IMR-90 (cell line): ENCODE measurements around the gene PPP2R2D. TPM values are rescaled to one million over a fixed set of nuclear protein-coding genes. Genes with fewer than 3 reads are reported as not detected.

Experiments used
- ATAC-seq: fragments of 200-7000 bp; cut with Tn5 transposase; 2 replicates; pipeline ENCODE4 v1.9.1; 2020; ENCODE audit warnings: low read depth, mild to moderate bottlenecking, moderate library complexity
- BruUV-seq: library from RNA; stranded (reverse); fragments of 400-500 nt; replicated peaks from 2 replicates; lab custom pipeline; 2021; lab: Mats Ljungman, UMichigan
- CTCF ChIA-PET: fragments of 300-600 bp; formaldehyde crosslinking; extraction: SDS; loops from one replicate; lab custom pipeline; 2021; ENCODE audit warnings: antibody characterized with exemption; lab: Yijun Ruan, JAX
- POLR2A ChIA-PET: fragments of 300-600 bp; sonication (Branson Sonifier 250); formaldehyde crosslinking; loops from one replicate; lab custom pipeline; 2022; ENCODE audit warnings: antibody characterized with exemption; ENCODE audit not compliant: unreplicated experiment; lab: Charles Lee
- DNase-seq: peaks from one replicate; pipeline ENCODE4 v3.0.0; 2013
- H2AFZ ChIP-seq: replicated peaks from 2 replicates; pipeline ENCODE3; 2013; ENCODE audit warnings: low read length, mild to moderate bottlenecking; ENCODE audit not compliant: poor library complexity
- H2AK5ac ChIP-seq: 2 replicates; pipeline ENCODE4 v1.6.1; 2013; ENCODE audit warnings: low read depth, low read length, inconsistent platforms
- H2AK9ac ChIP-seq: replicated peaks from 2 replicates; pipeline ENCODE3; 2013; ENCODE audit warnings: mild to moderate bottlenecking, low read depth, low read length, moderate library complexity; ENCODE audit not compliant: poor library complexity
- H2BK120ac ChIP-seq: 2 replicates; pipeline ENCODE4 v1.6.1; 2013; ENCODE audit warnings: low read depth, low read length, inconsistent platforms
- H2BK15ac ChIP-seq: 3 replicates; pipeline ENCODE4 v1.6.1; 2013; ENCODE audit warnings: low read depth, low read length, inconsistent platforms
- H2BK20ac ChIP-seq: 2 replicates; pipeline ENCODE4 v1.6.1; 2013; ENCODE audit warnings: low read depth, mild to moderate bottlenecking, inconsistent platforms, low read length, moderate library complexity
- H2BK5ac ChIP-seq: 2 replicates; pipeline ENCODE4 v1.6.1; 2013; ENCODE audit warnings: mild to moderate bottlenecking, low read depth, low read length, inconsistent platforms; ENCODE audit not compliant: poor library complexity, severe bottlenecking
- H3K14ac ChIP-seq: replicated peaks from 2 replicates; pipeline ENCODE4 v1.6.1; 2013; ENCODE audit warnings: low read depth, low read length, inconsistent platforms
- H3K18ac ChIP-seq: 2 replicates; pipeline ENCODE4 v1.6.1; 2013; ENCODE audit warnings: low read depth, low read length, control low read depth
- H3K23ac ChIP-seq: 2 replicates; pipeline ENCODE4 v1.6.1; 2013; ENCODE audit warnings: low read depth, low read length, inconsistent platforms
- H3K27ac ChIP-seq: 2 replicates; pipeline ENCODE4 v1.5.1; 2013; ENCODE audit warnings: mild to moderate bottlenecking, control low read depth, low read length; ENCODE audit not compliant: insufficient read depth
- H3K27me3 ChIP-seq: 2 replicates; pipeline ENCODE4 v1.6.1; 2013; ENCODE audit warnings: low read length; ENCODE audit not compliant: control insufficient read depth, insufficient read depth
- H3K36me3 ChIP-seq: 2 replicates; pipeline ENCODE4 v1.6.1; 2013; ENCODE audit warnings: low read length, mixed read lengths; ENCODE audit not compliant: control insufficient read depth, insufficient read depth
- H3K4ac ChIP-seq: 2 replicates; pipeline ENCODE4 v1.6.1; 2013; ENCODE audit warnings: low read depth, low read length, inconsistent platforms
- H3K4me1 ChIP-seq: 2 replicates; pipeline ENCODE4 v1.6.1; 2013; ENCODE audit warnings: low read length, mixed read lengths; ENCODE audit not compliant: control insufficient read depth, insufficient read depth
- H3K4me2 ChIP-seq: 2 replicates; pipeline ENCODE4 v1.6.1; 2013; ENCODE audit warnings: low read depth, mild to moderate bottlenecking, control low read depth, low read length, moderate library complexity
- H3K4me3 ChIP-seq: 2 replicates; pipeline ENCODE4 v1.5.1; 2013; ENCODE audit warnings: low read depth, mild to moderate bottlenecking, control low read depth, low read length, moderate library complexity; ENCODE audit not compliant: insufficient read depth
- H3K56ac ChIP-seq: 2 replicates; pipeline ENCODE4 v1.6.1; 2013; ENCODE audit warnings: low read length, inconsistent platforms; ENCODE audit not compliant: insufficient read depth; ENCODE audit errors: extremely low read depth
- H3K79me1 ChIP-seq, 2 experiments: 2 replicates each; pipeline ENCODE4 v1.6.1; 2013; ENCODE audit warnings: low read length in 2 of 2, inconsistent platforms in 1 of 2, low read depth in 1 of 2
- H3K9ac ChIP-seq: 2 replicates; pipeline ENCODE4 v1.6.1; 2013; ENCODE audit warnings: low read depth, low read length, control low read depth
- H3K9me1 ChIP-seq: 2 replicates; pipeline ENCODE4 v1.6.1; 2013; ENCODE audit warnings: low read length, inconsistent platforms; ENCODE audit not compliant: insufficient read depth
- H3K9me3 ChIP-seq: 2 replicates; pipeline ENCODE4 v1.6.1; 2013; ENCODE audit warnings: low read length; ENCODE audit not compliant: control insufficient read depth, insufficient read depth
- H4K20me1 ChIP-seq: 2 replicates; pipeline ENCODE4 v1.6.1; 2013; ENCODE audit warnings: low read length, inconsistent platforms; ENCODE audit not compliant: insufficient read depth
- H4K5ac ChIP-seq: 2 replicates; pipeline ENCODE4 v1.6.1; 2013; ENCODE audit warnings: mild to moderate bottlenecking, low read depth, low read length, control low read depth
- H4K8ac ChIP-seq, 2 experiments: 2 replicates each; pipeline ENCODE4 v1.6.1; 2013; ENCODE audit warnings: low read depth in 2 of 2, low read length in 2 of 2, control low read depth in 1 of 2, inconsistent platforms in 1 of 2
- H4K91ac ChIP-seq: 2 replicates; pipeline ENCODE4 v1.6.1; 2013; ENCODE audit warnings: low read depth, low read length, inconsistent platforms; ENCODE audit not compliant: insufficient read depth
- BHLHE40 ChIP-seq: fragments of 150-350 bp; IDR thresholded peaks from 2 replicates; pipeline ENCODE4 v1.6.1; 2016; ENCODE audit warnings: mild to moderate bottlenecking, low read depth, low read length
- CEBPB ChIP-seq: IDR thresholded peaks from 2 replicates; pipeline ENCODE4 v1.6.1; 2012; ENCODE audit warnings: low read depth, low read length, improper control_type of control experiment
- MAFK ChIP-seq: IDR thresholded peaks from 2 replicates; pipeline ENCODE4 v1.6.1; 2012; ENCODE audit warnings: low read depth, low read length, improper control_type of control experiment
- MAZ ChIP-seq: IDR thresholded peaks from 2 replicates; pipeline ENCODE4 v1.6.1; 2012; ENCODE audit warnings: low read depth, mild to moderate bottlenecking, low read length, improper control_type of control experiment, moderate library complexity, borderline replicate concordance
- POLR2A ChIP-seq: IDR thresholded peaks from 2 replicates; pipeline ENCODE4 v1.6.1; 2012; ENCODE audit warnings: mild to moderate bottlenecking, low read depth, low read length
- RAD21 ChIP-seq: IDR thresholded peaks from 2 replicates; pipeline ENCODE4 v1.6.1; 2012; ENCODE audit warnings: low read length, improper control_type of control experiment
- RCOR1 ChIP-seq: IDR thresholded peaks from 2 replicates; pipeline ENCODE4 v1.6.1; 2012; ENCODE audit warnings: mild to moderate bottlenecking, low read length, improper control_type of control experiment; ENCODE audit not compliant: insufficient replicate concordance
- SMC3 ChIP-seq: fragments of 150-350 bp; IDR thresholded peaks from 2 replicates; pipeline ENCODE4 v1.6.1; 2016; ENCODE audit warnings: low read depth, mild to moderate bottlenecking, antibody characterized with exemption, low read length, moderate library complexity
- WGBS, 2 experiments: methylation state at CpG; one replicate each; pipeline versions ENCODE4 v1.1.5 to v1.1.7; 2013; ENCODE audit warnings: missing lambda C conversion rate in 2 of 2; ENCODE audit not compliant: insufficient read length in 1 of 2; ENCODE audit errors: extremely low coverage in 2 of 2; 5-methylcytosine and 5-hydroxymethylcytosine counted together
- dilution Hi-C: fragments of 300-500 bp; cut with HindIII; formaldehyde crosslinking; loops from one replicate; pipeline ENCODE4 v1.14.3; 2018; ENCODE audit warnings: low sequenced_read_pairs; ENCODE audit not compliant: unreplicated experiment
- in situ Hi-C: fragments of 300-500 bp; cut with MboI; formaldehyde crosslinking; loops from 3 replicates; pipeline ENCODE4 v1.14.3; 2019; ENCODE audit warnings: low sequenced_read_pairs, inconsistent platforms, mixed read lengths
- intact Hi-C: fragments of 100-400 bp; cut with micrococcal nuclease; formaldehyde crosslinking; loops from 2 replicates; pipeline ENCODE4 v1.10.0; 2022
- polyA plus RNA-seq, 3 experiments: library from polyadenylated mRNA; depleted of rRNA; stranded (reverse); fragments of >200 nt; gene quantifications; 2 replicates each; pipeline ENCODE4 v1.2.3, GENCODE V29; 2012; ENCODE audit warnings: low replicate concordance in 1 of 3
- total RNA-seq: library from RNA; depleted of rRNA; stranded (reverse); fragments of >200 nt; gene quantifications from 2 replicates; pipeline ENCODE4 v1.2.3, GENCODE V29; 2012
- TF ChIP-seq, protein P1 (sequence below): conservative IDR thresholded peaks from 2 replicates; pipeline ENCODE4 v1.5.1; 2012; ENCODE audit warnings: mild to moderate bottlenecking, low read depth, low read length, improper control_type of control experiment
- TF ChIP-seq, protein P2 (sequence below): fragments of 150-350 bp; IDR thresholded peaks from 2 replicates; pipeline ENCODE4 v1.6.1; 2016; ENCODE audit warnings: low read depth, mild to moderate bottlenecking, low read length, moderate library complexity, borderline replicate concordance
- TF ChIP-seq, protein P3 (sequence below): fragments of 150-350 bp; IDR thresholded peaks from 2 replicates; pipeline ENCODE4 v1.6.1; 2017; ENCODE audit warnings: mild to moderate bottlenecking, antibody characterized with exemption, low read length, low read depth

PPP2R2D gene
- total and polyA plus RNA-seq, 2 of the 4 experiments (the other 2 are of a cell fraction), result 22.8 to 23.8 TPM

DNA sequence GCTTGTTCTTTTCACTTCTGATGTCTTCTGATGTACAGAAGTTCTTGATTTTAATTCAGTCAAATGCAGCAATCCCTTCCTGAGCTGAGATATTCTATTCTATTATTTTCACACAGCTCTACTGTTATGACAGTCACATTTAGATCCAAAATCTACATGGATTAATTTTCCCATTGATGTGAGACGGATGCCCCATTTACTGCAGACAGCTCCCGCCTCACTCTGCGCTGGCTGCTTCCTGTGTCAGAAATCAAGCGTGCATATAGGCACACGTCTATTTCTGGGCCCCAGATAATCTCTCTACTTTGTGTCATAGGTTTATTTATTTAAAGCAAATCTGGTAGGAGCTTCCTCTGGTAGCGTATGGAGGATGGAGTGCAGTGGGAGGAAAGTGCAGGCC is 74.2 kb downstream of the PPP2R2D start:
- Histone ChIP-seq H3K14ac (no peak overlapping the region), H4K91ac (no peak overlapping the region), H3K23ac (no peak overlapping the region), H3K79me1 (peaks cover 9 to 91% of the 10 kb centered on the region in 2 experiments), H3K4me2 (no peak overlapping the region; the same call in 1 of the 2 replicates), H4K20me1 (peaks cover 99% of the 10 kb centered on the region), H2BK20ac (no peak overlapping the region), H2BK15ac (no peak overlapping the region), H3K4me1 (peaks cover 26% of the 10 kb centered on the region), H2AFZ (no peak overlapping the region), H4K5ac (no peak overlapping the region), H3K4me3 (no peak overlapping the region), H3K27ac (no peak overlapping the region), H3K56ac (no peak overlapping the region), H3K9ac (no peak overlapping the region), H3K9me3 (no peaks in the 10 kb centered on the region), H2BK5ac (no peak overlapping the region), H2AK9ac (no peak overlapping the region), H3K36me3 (peaks cover 67% of the 10 kb centered on the region), H3K27me3 (no peaks in the 10 kb centered on the region), H2BK120ac (no peak overlapping the region), H2AK5ac (no peak overlapping the region), H3K9me1 (peaks cover 31% of the 10 kb centered on the region), H4K8ac (no peak overlapping the region), H3K4ac (no peak overlapping the region), H3K18ac (no peak overlapping the region)
- POLR2A ChIA-PET, result no interaction called here
- in situ Hi-C loops (no loop called here), intact Hi-C loops (no loop called here), dilution Hi-C loops (no loop called here)
- DNase-seq (peak; percentile 48), ATAC-seq (no peak; the same call in 1 of the 2 replicates)
- no peak for TF ChIP-seq RCOR1
- no peak for TF ChIP-seq SMC3
- no peak for TF ChIP-seq POLR2A
- no peak for TF ChIP-seq MAZ
- no peak for TF ChIP-seq CEBPB
- TF ChIP-seq BHLHE40, result no peak
- TF ChIP-seq MAFK, result no peak
- TF ChIP-seq, protein P1, sequence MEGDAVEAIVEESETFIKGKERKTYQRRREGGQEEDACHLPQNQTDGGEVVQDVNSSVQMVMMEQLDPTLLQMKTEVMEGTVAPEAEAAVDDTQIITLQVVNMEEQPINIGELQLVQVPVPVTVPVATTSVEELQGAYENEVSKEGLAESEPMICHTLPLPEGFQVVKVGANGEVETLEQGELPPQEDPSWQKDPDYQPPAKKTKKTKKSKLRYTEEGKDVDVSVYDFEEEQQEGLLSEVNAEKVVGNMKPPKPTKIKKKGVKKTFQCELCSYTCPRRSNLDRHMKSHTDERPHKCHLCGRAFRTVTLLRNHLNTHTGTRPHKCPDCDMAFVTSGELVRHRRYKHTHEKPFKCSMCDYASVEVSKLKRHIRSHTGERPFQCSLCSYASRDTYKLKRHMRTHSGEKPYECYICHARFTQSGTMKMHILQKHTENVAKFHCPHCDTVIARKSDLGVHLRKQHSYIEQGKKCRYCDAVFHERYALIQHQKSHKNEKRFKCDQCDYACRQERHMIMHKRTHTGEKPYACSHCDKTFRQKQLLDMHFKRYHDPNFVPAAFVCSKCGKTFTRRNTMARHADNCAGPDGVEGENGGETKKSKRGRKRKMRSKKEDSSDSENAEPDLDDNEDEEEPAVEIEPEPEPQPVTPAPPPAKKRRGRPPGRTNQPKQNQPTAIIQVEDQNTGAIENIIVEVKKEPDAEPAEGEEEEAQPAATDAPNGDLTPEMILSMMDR, result no peak
- TF ChIP-seq, protein P2, sequence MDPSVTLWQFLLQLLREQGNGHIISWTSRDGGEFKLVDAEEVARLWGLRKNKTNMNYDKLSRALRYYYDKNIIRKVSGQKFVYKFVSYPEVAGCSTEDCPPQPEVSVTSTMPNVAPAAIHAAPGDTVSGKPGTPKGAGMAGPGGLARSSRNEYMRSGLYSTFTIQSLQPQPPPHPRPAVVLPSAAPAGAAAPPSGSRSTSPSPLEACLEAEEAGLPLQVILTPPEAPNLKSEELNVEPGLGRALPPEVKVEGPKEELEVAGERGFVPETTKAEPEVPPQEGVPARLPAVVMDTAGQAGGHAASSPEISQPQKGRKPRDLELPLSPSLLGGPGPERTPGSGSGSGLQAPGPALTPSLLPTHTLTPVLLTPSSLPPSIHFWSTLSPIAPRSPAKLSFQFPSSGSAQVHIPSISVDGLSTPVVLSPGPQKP, result no peak
- TF ChIP-seq, protein P3, sequence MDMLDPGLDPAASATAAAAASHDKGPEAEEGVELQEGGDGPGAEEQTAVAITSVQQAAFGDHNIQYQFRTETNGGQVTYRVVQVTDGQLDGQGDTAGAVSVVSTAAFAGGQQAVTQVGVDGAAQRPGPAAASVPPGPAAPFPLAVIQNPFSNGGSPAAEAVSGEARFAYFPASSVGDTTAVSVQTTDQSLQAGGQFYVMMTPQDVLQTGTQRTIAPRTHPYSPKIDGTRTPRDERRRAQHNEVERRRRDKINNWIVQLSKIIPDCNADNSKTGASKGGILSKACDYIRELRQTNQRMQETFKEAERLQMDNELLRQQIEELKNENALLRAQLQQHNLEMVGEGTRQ, result no peak
- no peak for TF ChIP-seq RAD21
- CTCF ChIA-PET, result interaction anchor here (1.2 kb wide), 1 partner anchor 48 kb away, joined by 4 read pairs; no protein-coding TSS in a partner anchor
- BruUV-seq, result no TSS peak
- WGBS, 2 experiments, result 80% methylated on average over 1 of the region's 6 CpGs; no CpG with 5 or more reads in 1 of the 2 experiments
